Superior temporal gyrus (tissue), 1 donor: Measurements from ENCODE around the gene CD34.

Experiments used
- DNase-seq: peaks from one replicate; pipeline ENCODE4 v3.0.0-alpha.2; 2016; ENCODE audit errors: extremely low spot score

The CD34 gene

DNA sequence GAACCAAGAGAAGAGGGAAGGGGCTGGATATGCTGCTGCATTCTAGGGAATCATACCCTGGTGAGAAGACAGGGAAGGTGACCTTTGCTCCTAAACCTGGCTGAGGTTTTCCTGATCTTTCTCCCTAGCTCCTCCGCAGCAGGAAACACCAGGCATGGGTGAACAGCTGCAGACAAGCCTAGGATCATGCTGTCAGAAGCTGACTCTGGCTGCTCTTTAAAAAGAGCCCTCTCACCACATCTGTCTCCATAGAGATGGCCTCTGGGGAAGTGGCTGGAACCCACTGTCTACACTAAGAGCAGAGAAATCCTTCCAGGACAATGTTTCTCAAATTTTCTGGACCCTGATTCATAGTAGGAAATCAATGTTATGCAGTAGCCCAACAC lies 57.6 kb downstream of the CD34 start:
- no peak for DNase-seq

DNA sequence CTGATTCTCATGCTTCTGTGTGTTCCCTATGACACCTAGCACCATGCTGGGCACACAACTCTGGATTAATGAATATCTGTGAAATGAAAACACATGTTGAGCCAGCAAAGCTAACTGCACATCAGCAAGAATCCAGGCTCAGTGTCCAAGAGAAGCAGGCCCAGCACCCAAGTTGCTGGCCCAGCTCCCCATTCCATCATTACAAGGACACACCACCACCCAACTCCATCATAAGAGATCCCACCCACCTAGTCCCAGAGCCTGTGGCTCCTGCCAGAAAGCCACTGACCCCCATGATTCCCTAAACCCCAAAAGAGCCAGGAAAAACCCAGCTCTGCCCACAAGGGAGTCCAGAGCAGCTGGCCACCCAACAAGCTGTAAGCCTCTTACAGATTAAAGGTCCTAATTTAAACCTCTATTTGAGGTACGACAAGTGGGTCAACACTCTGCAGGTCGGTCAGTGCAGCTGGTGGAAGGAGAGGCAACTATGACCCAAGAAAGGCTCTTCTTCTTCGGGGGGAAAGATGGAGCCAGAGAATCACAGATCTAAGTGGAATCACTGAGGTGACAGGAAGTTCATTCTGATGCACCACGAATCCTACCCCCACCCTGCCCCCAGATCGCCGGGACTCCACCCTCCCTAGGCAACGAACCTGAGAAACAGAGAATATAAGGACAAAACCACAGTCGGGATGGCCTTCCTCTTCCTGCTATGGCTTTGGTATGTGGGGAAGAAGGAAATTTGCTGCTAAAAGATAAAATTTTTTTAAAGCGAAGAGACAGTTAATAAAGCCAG lies 58.2 kb downstream of the CD34 start:
- no peak for DNase-seq

- DNase-seq = no peak
Observed at GRCh38 chr1:207851696-207852095, 59.2 kb downstream of the CD34 start.

DNA sequence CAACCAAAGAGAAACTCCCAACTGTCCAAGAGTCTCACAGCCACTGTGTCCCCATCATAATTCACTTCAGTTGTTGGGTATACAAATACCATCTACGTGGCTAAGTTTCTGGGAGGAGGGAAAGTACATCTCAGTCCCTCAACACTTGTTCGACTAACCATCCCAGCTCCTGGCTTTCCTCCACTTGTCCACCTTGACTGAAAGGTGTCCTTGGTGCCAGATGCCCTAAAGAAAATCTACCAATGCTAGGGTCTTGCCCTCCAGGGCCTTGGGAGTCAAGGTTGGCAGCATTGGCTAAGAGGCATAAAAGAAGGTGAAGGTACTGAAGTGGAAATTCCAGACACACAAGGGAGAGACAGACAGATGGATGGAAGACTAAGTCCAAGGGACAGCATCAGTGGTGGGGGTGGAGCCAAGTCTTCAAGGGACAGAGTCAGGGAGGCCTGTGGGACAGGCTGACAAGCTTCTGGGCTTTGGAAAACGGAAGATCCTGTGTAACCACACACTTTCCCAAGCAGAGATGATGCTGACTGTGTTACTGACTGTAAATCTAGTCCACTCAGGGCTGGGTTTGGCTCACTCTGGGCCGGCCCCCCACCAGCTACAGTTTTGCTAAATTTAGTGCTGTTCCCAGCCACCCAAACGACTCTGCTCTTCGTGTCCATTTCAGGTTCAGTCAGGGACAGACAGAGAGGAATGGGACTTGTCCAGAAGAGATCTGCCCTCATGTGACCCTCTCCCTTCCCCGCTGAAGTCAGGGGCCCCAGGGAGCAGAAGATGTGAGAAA lies 60.1 kb downstream of the CD34 start:
- no peak for DNase-seq

DNA sequence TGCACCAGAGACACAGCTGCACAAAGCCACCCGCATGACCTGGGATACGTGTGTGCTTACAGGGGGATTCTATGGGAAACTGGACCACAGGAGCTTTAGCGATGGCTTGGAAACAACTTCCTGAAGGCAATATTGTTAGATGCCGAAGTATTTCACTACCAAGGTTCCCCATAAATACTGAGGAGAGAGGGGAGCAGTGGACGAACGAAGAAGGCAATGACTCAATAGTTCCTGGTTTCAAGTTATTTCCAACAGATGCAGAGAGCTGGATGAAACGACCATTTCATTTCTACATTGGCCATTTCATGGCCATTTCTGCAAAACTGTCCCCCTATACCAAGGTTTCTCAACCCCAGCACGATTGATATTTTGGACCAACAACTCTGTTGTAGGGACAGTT lies 61.3 kb downstream of the CD34 start:
- no peak for DNase-seq

DNA sequence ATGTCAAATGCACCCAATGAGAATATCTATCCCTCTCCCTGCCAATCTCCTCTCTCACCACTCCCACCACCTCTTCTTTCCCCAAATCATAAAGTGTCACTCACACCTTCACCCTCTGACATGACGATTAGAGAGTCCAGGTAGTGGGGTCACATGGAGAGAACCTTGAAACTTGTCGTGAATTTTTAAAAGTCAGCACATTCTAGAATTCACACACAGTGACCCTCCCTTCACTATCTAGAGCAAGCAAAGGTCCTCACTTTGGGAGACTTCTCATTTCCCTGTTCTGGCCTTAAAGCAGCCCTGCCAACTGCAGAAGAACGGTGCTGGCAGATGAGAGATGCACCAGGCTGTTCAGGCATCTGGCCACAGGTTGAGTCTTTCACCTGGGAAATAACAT lies 61.9 kb downstream of the CD34 start:
- DNase-seq = no peak

- DNase-seq = no peak
Observed at GRCh38 chr1:207848234-207848633, 62.7 kb downstream of the CD34 start.

DNA sequence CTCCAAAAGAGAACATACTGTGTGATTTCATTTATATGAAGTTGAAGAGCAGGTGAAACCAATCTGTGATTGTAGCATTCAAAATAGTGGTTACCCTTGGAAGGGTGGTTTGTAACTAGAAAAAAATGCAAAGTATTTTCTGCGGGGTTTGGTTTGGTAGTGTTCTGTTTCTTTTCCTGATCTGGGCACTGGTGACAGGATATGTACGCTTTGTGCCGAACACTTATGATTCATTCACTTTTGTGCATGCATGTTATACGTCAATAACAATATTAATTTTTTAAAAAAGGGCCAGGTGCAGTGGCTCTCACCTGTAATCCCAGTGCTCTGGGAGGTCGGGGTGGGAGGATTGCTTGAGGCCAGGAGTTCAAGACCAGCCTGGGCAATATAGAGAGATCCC lies 63.8 kb downstream of the CD34 start:
- no peak for DNase-seq

- no peak for DNase-seq
Observed at GRCh38 chr1:207845109-207845508, 65.8 kb downstream of the CD34 start.

- DNase-seq = no peak
Observed at GRCh38 chr1:207844371-207844770, 66.6 kb downstream of the CD34 start.

- DNase-seq = no peak
Observed at GRCh38 chr1:207842506-207842905, 68.4 kb downstream of the CD34 start.

DNA sequence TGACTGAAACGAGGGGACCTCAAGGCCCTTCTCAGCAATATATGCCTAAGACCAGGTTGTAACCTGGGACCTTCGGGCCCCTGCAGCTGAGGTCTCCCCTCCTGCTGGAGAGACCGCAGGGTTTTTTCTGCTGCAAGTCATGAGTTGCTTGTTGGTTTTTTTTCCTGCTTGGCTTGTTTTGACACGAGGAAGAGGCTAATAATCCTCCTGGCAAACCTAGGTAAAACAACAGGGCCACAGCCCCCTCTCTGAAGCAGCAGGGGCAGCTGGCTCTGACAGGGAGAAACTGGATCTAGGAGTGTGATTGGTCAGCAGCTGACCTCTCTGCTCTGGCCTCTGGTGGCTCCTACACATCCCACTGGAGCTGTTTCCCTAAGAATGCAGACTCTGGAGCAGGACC lies 69.0 kb downstream of the CD34 start:
- DNase-seq = no peak

GRCh38 chr1:207841293-207841692 lies 69.6 kb downstream of the CD34 start:
- no peak for DNase-seq

- no peak for DNase-seq
Observed at GRCh38 chr1:207840380-207840779, 70.5 kb downstream of the CD34 start.

- no peak for DNase-seq
Observed at GRCh38 chr1:207839083-207839413, 71.9 kb downstream of the CD34 start.

DNA sequence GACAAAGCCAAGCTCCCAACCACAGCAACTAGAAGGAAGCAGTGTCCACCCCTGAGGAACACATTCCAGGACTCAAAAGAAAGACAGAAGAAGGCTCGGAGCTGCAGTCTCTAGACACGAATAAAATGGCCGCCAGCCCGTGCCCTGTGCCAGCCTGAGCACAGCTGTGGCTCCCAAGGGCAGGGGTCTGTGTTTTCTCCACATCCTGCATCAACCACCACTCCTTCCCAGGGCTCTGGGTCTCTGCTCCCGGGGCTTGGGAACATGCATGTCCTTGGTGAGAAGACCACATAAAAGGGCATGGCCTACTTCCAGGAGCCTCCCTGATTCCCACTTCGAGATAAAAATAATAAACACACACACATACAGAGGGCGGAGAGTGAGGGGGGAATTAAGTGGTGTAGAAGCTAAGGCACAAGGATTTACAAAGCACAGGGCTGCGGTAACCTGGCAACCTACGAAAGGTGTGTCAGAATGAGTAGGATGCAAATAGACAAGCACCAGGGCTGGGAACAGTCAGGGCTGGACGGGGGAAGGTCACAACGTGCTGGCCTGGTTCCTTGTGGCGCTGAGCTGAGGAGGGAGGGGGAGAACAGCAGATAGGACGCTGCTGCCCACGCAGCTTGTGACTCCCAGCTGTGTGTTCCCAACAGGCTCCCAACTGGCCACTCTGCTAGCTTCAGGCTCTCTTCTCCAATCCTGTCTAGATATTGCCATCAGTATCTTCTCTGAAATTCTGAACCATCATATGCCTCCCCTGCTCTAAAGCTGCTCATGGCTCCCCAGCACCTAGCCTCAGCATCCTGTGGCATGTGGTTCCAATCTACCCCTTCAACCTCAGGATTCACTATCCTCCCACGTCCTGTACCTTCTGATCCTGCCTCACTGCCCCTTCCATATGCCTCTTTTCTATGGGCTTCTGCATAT lies 72.5 kb downstream of the CD34 start:
- peak; percentile 76 for DNase-seq

DNA sequence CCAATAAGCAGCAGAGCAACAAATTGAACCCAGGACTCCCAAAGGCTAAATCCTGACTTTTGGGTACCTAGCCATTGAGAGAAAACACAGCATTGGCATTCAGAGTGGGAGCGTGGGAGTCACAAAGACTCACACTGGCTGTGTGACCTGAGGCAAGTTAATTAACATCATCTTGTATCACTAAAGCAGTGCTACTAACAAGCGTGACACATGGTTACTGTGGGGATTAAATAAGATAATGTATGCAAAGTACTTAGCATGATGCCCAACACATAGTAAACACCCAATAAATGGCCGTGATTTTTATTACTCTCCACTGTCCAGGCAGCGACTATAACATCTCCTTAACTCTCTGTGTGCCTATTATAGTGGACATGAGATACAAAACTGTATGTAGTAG lies 73.3 kb downstream of the CD34 start:
- no peak for DNase-seq

DNA sequence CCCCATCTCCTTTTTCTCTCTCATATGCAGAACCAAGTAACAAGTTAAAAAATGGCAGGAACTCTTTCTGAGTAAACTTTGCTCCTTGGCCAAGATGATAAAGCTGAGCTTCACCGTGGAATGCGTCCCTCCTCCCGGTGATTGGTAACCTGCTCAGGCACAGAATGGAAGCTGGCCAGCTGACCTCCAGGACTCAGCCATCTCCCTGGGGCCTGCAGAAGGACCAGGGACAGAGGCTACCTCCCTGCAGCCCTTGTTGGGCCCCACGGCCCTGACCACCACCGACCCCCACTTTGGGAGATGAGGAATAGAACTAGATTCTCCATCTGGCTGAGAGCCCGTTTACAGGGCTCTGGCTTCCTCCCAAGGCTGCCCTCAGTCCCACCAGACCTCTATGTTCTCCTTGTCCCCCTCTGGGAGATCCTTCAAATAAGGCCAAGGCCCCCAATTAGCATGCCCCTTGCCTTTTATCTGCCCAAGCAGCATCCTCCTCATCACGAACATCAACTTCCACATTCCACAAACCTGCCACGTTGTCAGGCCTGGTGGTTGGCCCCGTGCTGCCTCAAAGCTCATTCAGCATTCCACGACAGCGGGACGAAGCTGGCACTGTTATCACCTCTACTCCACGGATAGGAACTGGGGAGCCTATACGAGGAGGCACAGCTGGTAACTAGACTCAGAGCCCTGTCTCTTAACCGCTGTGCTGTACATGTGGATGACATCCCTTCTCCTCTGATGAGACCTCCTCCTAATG lies 74.2 kb downstream of the CD34 start:
- DNase-seq = no peak

GRCh38 chr1:207835958-207836357 lies 75.0 kb downstream of the CD34 start:
- peak; percentile 56 for DNase-seq

GRCh38 chr1:207833956-207834660 lies 76.8 kb downstream of the CD34 start:
- no peak for DNase-seq

- DNase-seq = no peak
Observed at GRCh38 chr1:207833381-207833780, 77.5 kb downstream of the CD34 start.
